ENCODE measurements around the gene CD164L2.
"Not testable (repeated sequence)": the region's sequence is repeated elsewhere in the genome, so short reads cannot be mapped to it uniquely, and the experiment has no call there.

Gene CD164L2

GRCh38 chr1:27383039-27383605, at the start of gene CD164L2:
Gene CD164L2, minus strand, starts transcription at chr1:27383333. Its CDS starts 94 bp downstream, at chr1:27383239.
- no peak for DNase-seq (ENCODE audit: low read depth in 2 of 2)

- not testable (repeated sequence) for DNase-seq (ENCODE audit: low read depth in 2 of 2)
Observed at GRCh38 chr1:27432725-27433124, 49.6 kb upstream of the CD164L2 start.

GRCh38 chr1:27431601-27431940, 48.4 kb upstream of the CD164L2 start:
- no peak for DNase-seq (ENCODE audit: low read depth in 2 of 2)

GRCh38 chr1:27430903-27431600, 47.9 kb upstream of the CD164L2 start:
- DNase-seq (ENCODE audit: low read depth in 2 of 2) = no peak

- no peak for DNase-seq (ENCODE audit: low read depth in 2 of 2)
Observed at GRCh38 chr1:27429029-27429425, 45.9 kb upstream of the CD164L2 start.

- DNase-seq (ENCODE audit: low read depth in 2 of 2) = no peak
Observed at GRCh38 chr1:27428316-27429028, 45.3 kb upstream of the CD164L2 start.

GRCh38 chr1:27427816-27428315, 44.7 kb upstream of the CD164L2 start:
- no peak for DNase-seq (ENCODE audit: low read depth in 2 of 2)

- DNase-seq (ENCODE audit: low read depth in 2 of 2) = no peak
Observed at GRCh38 chr1:27427329-27427728, 44.2 kb upstream of the CD164L2 start.

- DNase-seq (ENCODE audit: low read depth in 2 of 2) = no peak
Observed at GRCh38 chr1:27423709-27424108, 40.6 kb upstream of the CD164L2 start.

- peak; percentile 85 to 88 for DNase-seq (ENCODE audit: low read depth in 2 of 2)
Observed at GRCh38 chr1:27418326-27419185, 35.4 kb upstream of the CD164L2 start.

- no peak for DNase-seq (ENCODE audit: low read depth in 2 of 2)
Observed at GRCh38 chr1:27417713-27418112, 34.6 kb upstream of the CD164L2 start.

- DNase-seq (ENCODE audit: low read depth in 2 of 2) = no peak
Observed at GRCh38 chr1:27416387-27417111, 33.4 kb upstream of the CD164L2 start.

GRCh38 chr1:27414091-27414490, 31.0 kb upstream of the CD164L2 start:
- DNase-seq (ENCODE audit: low read depth in 2 of 2) = no peak

GRCh38 chr1:27413004-27413403, 29.9 kb upstream of the CD164L2 start:
- DNase-seq (ENCODE audit: low read depth in 2 of 2) = no peak

- no peak for DNase-seq (ENCODE audit: low read depth in 2 of 2)
Observed at GRCh38 chr1:27412502-27412901, 29.4 kb upstream of the CD164L2 start.

GRCh38 chr1:27410709-27411108, 27.6 kb upstream of the CD164L2 start:
- DNase-seq (ENCODE audit: low read depth in 2 of 2) = no peak

GRCh38 chr1:27409669-27410068, 26.5 kb upstream of the CD164L2 start:
- DNase-seq (ENCODE audit: low read depth in 2 of 2) = no peak

- DNase-seq (ENCODE audit: low read depth in 2 of 2) = no peak
Observed at GRCh38 chr1:27408151-27408550, 25.0 kb upstream of the CD164L2 start.

- DNase-seq (ENCODE audit: low read depth in 2 of 2) = not testable (repeated sequence)
Observed at GRCh38 chr1:27406791-27407190, 23.7 kb upstream of the CD164L2 start.

- DNase-seq (ENCODE audit: low read depth in 2 of 2) = no peak
Observed at GRCh38 chr1:27406362-27406680, 23.2 kb upstream of the CD164L2 start.

GRCh38 chr1:27405598-27406361, 22.6 kb upstream of the CD164L2 start:
- not testable (repeated sequence) for DNase-seq (ENCODE audit: low read depth in 2 of 2)

Data from fibroblast of skin of left quadriceps (primary cell).